ENCODE results near the gene GHR. TPM values are rescaled to one million over a fixed set of nuclear protein-coding genes. Genes with fewer than 3 reads are reported as not detected.

The GHR gene
- total and polyA plus RNA-seq, 8 donors = 0.87 to 34.8 (median 7.8) TPM

DNA sequence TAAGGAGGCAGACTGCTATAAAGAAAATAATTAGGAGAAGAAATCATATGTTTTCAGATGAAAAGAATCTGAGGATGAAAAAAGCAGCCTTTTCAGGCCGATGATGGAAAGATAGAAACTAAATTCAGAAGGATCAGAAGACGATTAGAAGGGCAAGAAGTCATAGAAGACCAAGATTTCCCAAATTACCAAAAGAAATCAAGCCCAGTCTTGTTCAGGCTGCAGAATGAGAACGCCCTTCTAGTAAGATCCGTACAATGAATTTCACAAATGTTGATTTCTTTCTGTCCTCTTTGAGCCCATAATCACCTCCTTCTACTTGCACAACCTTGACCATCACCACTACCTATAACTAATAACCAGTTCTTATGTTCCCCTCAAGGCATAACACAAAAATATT is 218.8 kb downstream of the GHR start:
- H3K4me3 ChIP-seq = no peak overlapping the region
- no peaks in the 10 kb centered on the region for H3K4me1 ChIP-seq
- 77 to 89% (median 84%) methylated on average over 4 of the region's 4 CpGs for WGBS, 5 donors
- H3K36me3 ChIP-seq = no peaks in the 10 kb centered on the region
- H3K9me3 ChIP-seq = no peaks in the 10 kb centered on the region
- H3K27me3 ChIP-seq = no peaks in the 10 kb centered on the region
- intact Hi-C loops (cut with DNase I; ENCODE audit: low total_unique reads) = no loop called here
- no peak for TF ChIP-seq POLR2A (IDR thresholded peaks at IDR 0.05)
- TF ChIP-seq POLR2AphosphoS5 (IDR thresholded peaks at IDR 0.05) = no peak
- TF ChIP-seq EP300 (IDR thresholded peaks at IDR 0.05) = no peak
- no peak for TF ChIP-seq CTCF (IDR thresholded peaks at IDR 0.05)
- H3K27ac ChIP-seq = no peak overlapping the region
- no peak for DNase-seq

DNA sequence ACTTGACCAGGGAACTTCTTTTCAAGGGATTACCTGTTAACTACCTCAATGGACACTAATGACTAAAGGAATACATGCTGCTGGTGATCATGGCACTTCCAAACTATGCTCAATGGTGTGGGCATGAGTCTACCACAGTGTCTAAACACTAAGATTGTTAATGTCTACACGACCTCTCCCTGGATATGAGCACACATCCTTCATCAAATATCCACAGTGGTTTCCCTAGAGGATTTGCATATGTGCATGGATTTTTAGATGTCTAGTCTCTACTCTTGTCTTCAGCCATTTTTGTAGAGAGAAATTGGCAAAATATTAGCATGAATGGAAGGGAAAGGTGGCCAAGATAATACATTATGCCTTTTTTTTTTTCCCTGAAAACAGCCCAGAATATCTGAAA is 220.1 kb downstream of the GHR start:
- Histone ChIP-seq H3K36me3 (no peaks in the 10 kb centered on the region), H3K4me1 (no peaks in the 10 kb centered on the region), H3K27me3 (no peaks in the 10 kb centered on the region), H3K9me3 (no peaks in the 10 kb centered on the region), H3K27ac (no peak overlapping the region), H3K4me3 (no peak overlapping the region)
- WGBS, 5 donors = 60 to 70% (median 67%) methylated on average over 1 of the region's 1 CpG
- TF ChIP-seq POLR2A (IDR thresholded peaks at IDR 0.05) (no peak), POLR2AphosphoS5 (IDR thresholded peaks at IDR 0.05) (no peak), EP300 (IDR thresholded peaks at IDR 0.05) (no peak), CTCF (IDR thresholded peaks at IDR 0.05) (no peak)
- no peak for DNase-seq
- intact Hi-C loops (cut with DNase I; ENCODE audit: low total_unique reads) = no loop called here

GRCh38 chr5:42645138-42645537 is 221.9 kb downstream of the GHR start:
- intact Hi-C loops (cut with DNase I; ENCODE audit: low total_unique reads) = no loop called here
- H3K27ac ChIP-seq = no peak overlapping the region
- WGBS, 5 donors = 16 to 39% (median 25%) methylated on average over 2 of the region's 2 CpGs

GRCh38 chr5:42648036-42648435 is 224.8 kb downstream of the GHR start:
- no peaks in the 10 kb centered on the region for H3K9me3 ChIP-seq
- no peak for DNase-seq
- TF ChIP-seq CTCF (IDR thresholded peaks at IDR 0.05) (no peak), POLR2A (IDR thresholded peaks at IDR 0.05) (no peak), EP300 (IDR thresholded peaks at IDR 0.05) (no peak), POLR2AphosphoS5 (IDR thresholded peaks at IDR 0.05) (no peak)
- no peak overlapping the region for H3K4me3 ChIP-seq
- H3K36me3 ChIP-seq = no peaks in the 10 kb centered on the region
- peaks cover 0 to 6% (median 0%) of the 10 kb centered on the region in 4 donors for H3K4me1 ChIP-seq
- intact Hi-C loops (cut with DNase I; ENCODE audit: low total_unique reads) = no loop called here
- no peak overlapping the region for H3K27ac ChIP-seq
- 55 to 68% (median 65%) methylated on average over 3 of the region's 3 CpGs for WGBS, 5 donors
- no peaks in the 10 kb centered on the region for H3K27me3 ChIP-seq

More at GRCh38 chr5:42645138-42645537, 221.9 kb downstream of the GHR start:
- no peaks in the 10 kb centered on the region for H3K27me3 ChIP-seq
- no peak for TF ChIP-seq CTCF (IDR thresholded peaks at IDR 0.05)
- no peak for TF ChIP-seq POLR2AphosphoS5 (IDR thresholded peaks at IDR 0.05)
- no peak for TF ChIP-seq POLR2A (IDR thresholded peaks at IDR 0.05)
- TF ChIP-seq EP300 (IDR thresholded peaks at IDR 0.05) = no peak
- peaks cover 0 to 6% (median 0%) of the 10 kb centered on the region in 4 donors for H3K4me1 ChIP-seq
- no peak for DNase-seq
- no peaks in the 10 kb centered on the region for H3K9me3 ChIP-seq
- no peaks in the 10 kb centered on the region for H3K36me3 ChIP-seq
- H3K4me3 ChIP-seq = no peak overlapping the region

Measured in stomach (tissue), 9 donors.